WERI-Rb-1 (cell line): ENCODE results near the gene ASB18.

Experiments used
- DNase-seq: peaks from one replicate; pipeline ENCODE4 v3.0.0-alpha.2; 2020
- H3K27ac ChIP-seq: fragments of 250-450 bp; sonication (Bioruptor Pico); 2 replicates; pipeline ENCODE4 v1.5.1; 2020; ENCODE audit warnings: mild to moderate bottlenecking, moderate library complexity
- H3K27me3 ChIP-seq: fragments of 250-450 bp; sonication (Bioruptor Pico); 2 replicates; pipeline ENCODE4 v1.5.1; 2021; ENCODE audit warnings: mild to moderate bottlenecking, low read depth, moderate library complexity; ENCODE audit not compliant: insufficient read depth, severe bottlenecking
- H3K36me3 ChIP-seq: fragments of 250-450 bp; sonication (Bioruptor Pico); 2 replicates; pipeline ENCODE4 v1.5.1; 2020; ENCODE audit warnings: mild to moderate bottlenecking, moderate library complexity
- H3K4me3 ChIP-seq: 2 replicates; pipeline ENCODE4 v1.5.1; 2011; ENCODE audit warnings: low read depth, mild to moderate bottlenecking, control low read depth, low read length
- H3K9me3 ChIP-seq: fragments of 250-450 bp; sonication (Bioruptor Pico); 2 replicates; pipeline ENCODE4 v1.5.1; 2021; ENCODE audit warnings: mild to moderate bottlenecking, moderate library complexity; ENCODE audit not compliant: severe bottlenecking
- CTCF ChIP-seq: IDR thresholded peaks from 2 replicates; pipeline ENCODE4 v1.5.1; 2011; ENCODE audit warnings: low read depth, mild to moderate bottlenecking, control low read depth, inconsistent platforms, low read length

Gene ASB18

GRCh38 chr2:236180831-236181453 is 83.3 kb downstream of the ASB18 start:
- H3K27ac ChIP-seq = no peak overlapping the region
- no peak overlapping the region for H3K4me3 ChIP-seq
- no peaks in the 10 kb centered on the region for H3K36me3 ChIP-seq
- peak; percentile 50 for TF ChIP-seq CTCF
- peaks cover 50% of the 10 kb centered on the region for H3K27me3 ChIP-seq
- DNase-seq = peak; percentile 69
- peaks cover 9% of the 10 kb centered on the region for H3K9me3 ChIP-seq

GRCh38 chr2:236180076-236180816 is 84.0 kb downstream of the ASB18 start:
- no peak overlapping the region for H3K27ac ChIP-seq
- peaks cover 55% of the 10 kb centered on the region for H3K27me3 ChIP-seq
- H3K9me3 ChIP-seq = peaks cover 9% of the 10 kb centered on the region
- no peak overlapping the region for H3K4me3 ChIP-seq
- no peak for DNase-seq
- TF ChIP-seq CTCF = no peak
- H3K36me3 ChIP-seq = no peaks in the 10 kb centered on the region

GRCh38 chr2:236179236-236180075 is 84.8 kb downstream of the ASB18 start:
- Histone ChIP-seq H3K27ac (no peak overlapping the region), H3K9me3 (peaks cover 2% of the 10 kb centered on the region), H3K36me3 (no peaks in the 10 kb centered on the region), H3K4me3 (peak overlapping the region; percentile 65), H3K27me3 (peaks cover 60% of the 10 kb centered on the region)
- no peak for TF ChIP-seq CTCF
- no peak for DNase-seq

DNA sequence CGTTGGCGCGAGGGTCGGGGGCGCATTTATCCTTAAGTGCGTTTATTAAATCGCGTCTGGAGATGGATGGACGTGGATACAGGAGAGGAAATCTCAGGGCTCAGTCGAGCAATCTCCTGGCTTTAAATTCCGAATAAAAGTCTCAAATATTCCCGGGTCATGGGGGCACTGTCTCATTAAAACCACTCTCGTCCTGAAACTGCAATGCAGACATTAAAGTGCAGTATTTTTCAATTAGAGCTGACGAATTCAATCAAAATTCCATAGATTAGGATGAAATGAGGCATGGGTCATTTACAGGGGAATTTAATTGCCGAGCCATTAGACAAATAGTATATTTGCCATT is 85.3 kb downstream of the ASB18 start:
- Histone ChIP-seq H3K9me3 (no peaks in the 10 kb centered on the region), H3K27ac (no peak overlapping the region), H3K27me3 (peaks cover 66% of the 10 kb centered on the region), H3K4me3 (peak overlapping the region; percentile 65), H3K36me3 (no peaks in the 10 kb centered on the region)
- DNase-seq = no peak
- TF ChIP-seq CTCF = no peak

- Histone ChIP-seq H3K36me3 (no peaks in the 10 kb centered on the region), H3K4me3 (peak overlapping the region; percentile 65), H3K27me3 (peaks cover 73% of the 10 kb centered on the region), H3K27ac (no peak overlapping the region), H3K9me3 (peaks cover 4% of the 10 kb centered on the region)
- peak; percentile 91 for TF ChIP-seq CTCF
- DNase-seq = peak; percentile 85
Measured at GRCh38 chr2:236177967-236178889, 86.0 kb downstream of the ASB18 start.
